Trophoblast cell (in vitro differentiated cells and primary cell): ENCODE results near the gene C19orf53.

Experiments
- DNase-seq, 2 donors: peaks; one replicate each; pipeline ENCODE4 v3.0.0-alpha.2; 2016
- H2AFZ ChIP-seq: 2 replicates; pipeline ENCODE4 v1.6.1; 2013; ENCODE audit warnings: low read length, moderate library complexity, mild to moderate bottlenecking; ENCODE audit not compliant: insufficient read depth, poor library complexity
- H2AK5ac ChIP-seq: 2 replicates; pipeline ENCODE4 v1.6.1; 2013; ENCODE audit warnings: mild to moderate bottlenecking, low read length
- H2BK120ac ChIP-seq: 2 replicates; pipeline ENCODE4 v1.6.1; 2013; ENCODE audit warnings: low read length, mild to moderate bottlenecking, moderate library complexity; ENCODE audit not compliant: insufficient read depth, poor library complexity
- H2BK12ac ChIP-seq: 2 replicates; pipeline ENCODE4 v1.6.1; 2013; ENCODE audit warnings: mild to moderate bottlenecking, low read length, moderate library complexity
- H2BK5ac ChIP-seq: 2 replicates; pipeline ENCODE4 v1.6.1; 2013; ENCODE audit warnings: low read length, low read depth, moderate library complexity, mild to moderate bottlenecking; ENCODE audit not compliant: poor library complexity
- H3K14ac ChIP-seq: 2 replicates; pipeline ENCODE4 v1.6.1; 2013; ENCODE audit warnings: mild to moderate bottlenecking, low read length
- H3K18ac ChIP-seq: 2 replicates; pipeline ENCODE4 v1.6.1; 2013; ENCODE audit warnings: mild to moderate bottlenecking, low read length
- H3K23ac ChIP-seq: 2 replicates; pipeline ENCODE4 v1.6.1; 2013; ENCODE audit warnings: low read length
- H3K27ac ChIP-seq: 2 replicates; pipeline ENCODE4 v1.5.1; 2013; ENCODE audit warnings: low read depth, mild to moderate bottlenecking, inconsistent platforms, low read length, moderate library complexity
- H3K27me3 ChIP-seq: 2 replicates; pipeline ENCODE4 v1.6.1; 2013; ENCODE audit warnings: inconsistent platforms, mild to moderate bottlenecking, low read length, moderate library complexity; ENCODE audit not compliant: insufficient read depth
- H3K36me3 ChIP-seq, 2 experiments: 1 replicate in 1 of 2; 2 replicates in 1 of 2; pipeline ENCODE4 v1.6.1; 2013; ENCODE audit warnings: low read length in 2 of 2, mild to moderate bottlenecking in 2 of 2, moderate library complexity in 1 of 2; ENCODE audit not compliant: insufficient read depth in 2 of 2, control insufficient read depth in 1 of 2
- H3K4ac ChIP-seq: 2 replicates; pipeline ENCODE4 v1.6.1; 2013; ENCODE audit warnings: low read depth, mild to moderate bottlenecking, low read length, moderate library complexity
- H3K4me1 ChIP-seq, 2 experiments: 1 replicate in 1 of 2; 2 replicates in 1 of 2; pipeline ENCODE4 v1.6.1; 2013; ENCODE audit warnings: low read length in 2 of 2, mild to moderate bottlenecking in 2 of 2, moderate library complexity in 1 of 2; ENCODE audit not compliant: insufficient read depth in 2 of 2, control insufficient read depth in 1 of 2
- H3K4me2 ChIP-seq: 2 replicates; pipeline ENCODE4 v1.6.1; 2013; ENCODE audit warnings: inconsistent platforms, mild to moderate bottlenecking, low read length, moderate library complexity
- H3K4me3 ChIP-seq: 2 replicates; pipeline ENCODE4 v1.5.1; 2013; ENCODE audit warnings: mild to moderate bottlenecking, low read depth, low read length, inconsistent platforms
- H3K79me1 ChIP-seq: one replicate; pipeline ENCODE4 v1.6.1; 2013; ENCODE audit warnings: low read length
- H3K79me2 ChIP-seq: 2 replicates; pipeline ENCODE4 v1.6.1; 2013; ENCODE audit warnings: low read length, mild to moderate bottlenecking; ENCODE audit not compliant: control insufficient read depth, insufficient read depth, poor library complexity
- H3K9ac ChIP-seq: 2 replicates; pipeline ENCODE4 v1.6.1; 2013; ENCODE audit warnings: mild to moderate bottlenecking, low read length
- H3K9me3 ChIP-seq: 2 replicates; pipeline ENCODE4 v1.6.1; 2013; ENCODE audit warnings: low read depth, mild to moderate bottlenecking, control low read depth, inconsistent platforms, low read length; ENCODE audit not compliant: insufficient read depth
- H4K12ac ChIP-seq: 2 replicates; pipeline ENCODE4 v1.6.1; 2013; ENCODE audit warnings: low read depth, mild to moderate bottlenecking, low read length, moderate library complexity
- H4K8ac ChIP-seq: 2 replicates; pipeline ENCODE4 v1.6.1; 2013; ENCODE audit warnings: low read depth, mild to moderate bottlenecking, low read length, moderate library complexity
- H4K91ac ChIP-seq: one replicate; pipeline ENCODE4 v1.6.1; 2013; ENCODE audit warnings: low read depth, mild to moderate bottlenecking, low read length, moderate library complexity
- WGBS: extraction: QIAGEN DNeasy Blood & Tissue Kit; methylation state at CpG from one replicate; pipeline ENCODE4 v1.1.7; 2013; ENCODE audit warnings: missing lambda C conversion rate; ENCODE audit not compliant: insufficient read length, insufficient coverage; ENCODE audit errors: extremely low coverage; 5-methylcytosine and 5-hydroxymethylcytosine counted together

Gene C19orf53

GRCh38 chr19:13796301-13797057, 22.2 kb downstream of the C19orf53 start:
- Histone ChIP-seq H3K4me2 (peak overlapping the region; percentile 99), H3K18ac (peak overlapping the region; percentile 25), H3K23ac (no peak overlapping the region), H3K27ac (no peak overlapping the region), H3K36me3 (peaks cover 0 to 7% of the 10 kb centered on the region in 2 experiments), H2AK5ac (no peak overlapping the region), H4K8ac (no peak overlapping the region), H2AFZ (no peak overlapping the region), H4K12ac (no peak overlapping the region), H2BK120ac (no peak overlapping the region), H3K9ac (peak overlapping the region; percentile 19), H3K79me2 (peaks cover 10% of the 10 kb centered on the region), H3K79me1 (peaks cover 13% of the 10 kb centered on the region), H3K9me3 (no peaks in the 10 kb centered on the region), H3K4me1 (peaks cover 8 to 10% of the 10 kb centered on the region in 2 experiments), H3K4ac (peak overlapping the region; percentile 78), H3K14ac (peak overlapping the region; percentile 83), H2BK12ac (no peak overlapping the region), H3K27me3 (no peaks in the 10 kb centered on the region), H4K91ac (peak overlapping the region; percentile 87), H3K4me3 (no peak overlapping the region), H2BK5ac (no peak overlapping the region)
- peak; percentile 83 to 88 for DNase-seq
- WGBS = no CpG with 5 or more reads among the region's 12 CpGs

- no peak overlapping the region for H4K12ac ChIP-seq
- H3K23ac ChIP-seq = no peak overlapping the region
- H2AFZ ChIP-seq = no peak overlapping the region
- H3K14ac ChIP-seq = no peak overlapping the region
- no peak overlapping the region for H2AK5ac ChIP-seq
- no peak overlapping the region for H3K4me3 ChIP-seq
- H4K8ac ChIP-seq = no peak overlapping the region
- no peaks in the 10 kb centered on the region for H3K9me3 ChIP-seq
- no peak for DNase-seq
- H3K27me3 ChIP-seq = no peaks in the 10 kb centered on the region
- H4K91ac ChIP-seq = no peak overlapping the region
- peaks cover 13% of the 10 kb centered on the region for H3K79me1 ChIP-seq
- peak overlapping the region; percentile 99 for H3K4me2 ChIP-seq
- no CpG with 5 or more reads among the region's 4 CpGs for WGBS
- no peak overlapping the region for H2BK120ac ChIP-seq
- H2BK12ac ChIP-seq = no peak overlapping the region
- H3K18ac ChIP-seq = peak overlapping the region; percentile 29
- H3K4me1 ChIP-seq = peaks cover 8 to 10% of the 10 kb centered on the region in 2 experiments
- peaks cover 10% of the 10 kb centered on the region for H3K79me2 ChIP-seq
- H2BK5ac ChIP-seq = no peak overlapping the region
- peaks cover 0 to 7% of the 10 kb centered on the region in 2 experiments for H3K36me3 ChIP-seq
- H3K9ac ChIP-seq = no peak overlapping the region
- H3K27ac ChIP-seq = no peak overlapping the region
- H3K4ac ChIP-seq = no peak overlapping the region
Measured at GRCh38 chr19:13797058-13797440, 22.8 kb downstream of the C19orf53 start.

DNA sequence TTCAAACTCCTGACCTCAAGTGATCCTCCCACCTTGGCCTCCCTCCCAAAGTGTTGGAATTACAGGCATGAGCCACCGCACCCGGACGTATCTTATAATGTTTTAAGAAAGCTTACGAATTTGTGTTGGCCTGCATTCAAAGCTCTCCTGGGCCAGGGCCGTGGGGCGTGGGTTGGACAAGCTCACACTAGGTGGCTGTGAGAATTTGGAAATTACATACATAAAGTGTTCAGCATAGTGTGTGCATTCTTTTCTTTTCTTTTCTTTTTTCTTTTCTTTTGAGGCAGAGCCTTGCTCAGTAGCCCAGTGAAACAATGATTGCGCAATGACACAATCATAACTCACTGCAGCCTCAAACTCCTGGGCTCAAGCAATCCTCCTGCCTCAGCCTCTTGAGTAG, 23.6 kb downstream of the C19orf53 start:
- no peak overlapping the region for H2AK5ac ChIP-seq

GRCh38 chr19:13799669-13800068, 25.4 kb downstream of the C19orf53 start:
- no peaks in the 10 kb centered on the region for H3K9me3 ChIP-seq
- H3K4me2 ChIP-seq = no peak overlapping the region
- WGBS = no CpG with 5 or more reads among the region's 22 CpGs
- H3K9ac ChIP-seq = no peak overlapping the region
- no peak overlapping the region for H2AK5ac ChIP-seq
- no peak overlapping the region for H3K4ac ChIP-seq
- no peak overlapping the region for H2BK5ac ChIP-seq
- no peak overlapping the region for H3K4me3 ChIP-seq
- no peak overlapping the region for H4K91ac ChIP-seq
- no peak overlapping the region for H4K8ac ChIP-seq
- no peak overlapping the region for H3K23ac ChIP-seq
- no peak overlapping the region for H3K14ac ChIP-seq
- H3K36me3 ChIP-seq = peaks cover 2 to 7% of the 10 kb centered on the region in 2 experiments
- no peak overlapping the region for H4K12ac ChIP-seq
- H3K79me1 ChIP-seq = peaks cover 9% of the 10 kb centered on the region
- no peak overlapping the region for H2AFZ ChIP-seq
- H3K79me2 ChIP-seq = peaks cover 9% of the 10 kb centered on the region
- peaks cover 8 to 10% of the 10 kb centered on the region in 2 experiments for H3K4me1 ChIP-seq
- no peak overlapping the region for H3K27ac ChIP-seq
- no peak overlapping the region for H3K18ac ChIP-seq
- H2BK12ac ChIP-seq = no peak overlapping the region
- no peak for DNase-seq
- H3K27me3 ChIP-seq = no peaks in the 10 kb centered on the region
- H2BK120ac ChIP-seq = no peak overlapping the region

More for the DNA sequence above, 23.6 kb downstream of the C19orf53 start:
- peaks cover 10% of the 10 kb centered on the region for H3K79me2 ChIP-seq
- no peak overlapping the region for H2AFZ ChIP-seq
- H2BK120ac ChIP-seq = no peak overlapping the region
- H2BK5ac ChIP-seq = no peak overlapping the region
- H3K27me3 ChIP-seq = no peaks in the 10 kb centered on the region
- H2BK12ac ChIP-seq = no peak overlapping the region
- H3K23ac ChIP-seq = no peak overlapping the region
- no peak overlapping the region for H3K4me2 ChIP-seq
- DNase-seq = peak; percentile 74 to 86
- H4K8ac ChIP-seq = no peak overlapping the region
- WGBS = no CpG with 5 or more reads among the region's 7 CpGs
- H4K91ac ChIP-seq = no peak overlapping the region
- no peak overlapping the region for H3K18ac ChIP-seq
- H4K12ac ChIP-seq = no peak overlapping the region
- no peak overlapping the region for H3K4ac ChIP-seq
- H3K36me3 ChIP-seq = peaks cover 1 to 7% of the 10 kb centered on the region in 2 experiments
- H3K14ac ChIP-seq = no peak overlapping the region
- peaks cover 13% of the 10 kb centered on the region for H3K79me1 ChIP-seq
- H3K9me3 ChIP-seq = no peaks in the 10 kb centered on the region
- peaks cover 8 to 10% of the 10 kb centered on the region in 2 experiments for H3K4me1 ChIP-seq
- no peak overlapping the region for H3K27ac ChIP-seq
- H3K4me3 ChIP-seq = no peak overlapping the region
- no peak overlapping the region for H3K9ac ChIP-seq
